ENCODE data around the gene GAS2L1. TPM values are rescaled to one million over a fixed set of nuclear protein-coding genes. Genes with fewer than 3 reads are reported as not detected.

GAS2L1 gene
- total RNA-seq, 1 experiment from 2014 or later: 8.0 TPM

GRCh38 chr22:29335656-29336055 lies 29.2 kb downstream of the GAS2L1 start:
- no peak overlapping the region for H4K91ac ChIP-seq (ENCODE audit: insufficient read length, low read depth, low read length)
- no peak overlapping the region for H2BK5ac ChIP-seq (ENCODE audit: insufficient read length, low read length)
- H2BK15ac ChIP-seq (ENCODE audit: low read depth, low read length): no peak overlapping the region
- no peak for DNase-seq
- no peaks in the 10 kb centered on the region for H3K4me1 ChIP-seq (ENCODE audit: insufficient read depth, low read length)
- H3K27ac ChIP-seq (ENCODE audit: insufficient read length, low read depth, low read length): no peak overlapping the region
- no peak overlapping the region for H3K9ac ChIP-seq (ENCODE audit: extremely low read depth, insufficient read length, low read length)
- peaks cover 3% of the 10 kb centered on the region for H4K20me1 ChIP-seq (ENCODE audit: control insufficient read depth, insufficient read depth, insufficient read length)
- no peak overlapping the region for H2BK120ac ChIP-seq (ENCODE audit: low read depth, low read length, poor library complexity, severe bottlenecking)
- no peak overlapping the region for H2AK5ac ChIP-seq (ENCODE audit: insufficient read length, low read length)
- H3K4me1 Mint-ChIP-seq: peaks cover 2 to 3% of the 10 kb centered on the region in 2 experiments; a peak in 2 of 4 replicates
- H3K36me3 Mint-ChIP-seq (ENCODE audit: insufficient read depth in 1 of 3, low read depth in 3 of 3): peaks cover 19 to 69% (median 53%) of the 10 kb centered on the region in 3 experiments
- H3K23ac ChIP-seq (ENCODE audit: insufficient read length, low read depth, low read length): no peak overlapping the region
- no peak overlapping the region for H3K14ac ChIP-seq (ENCODE audit: insufficient read depth, low read length)
- H3K27me3 ChIP-seq (ENCODE audit: insufficient read depth, low read length): no peaks in the 10 kb centered on the region
- no peaks in the 10 kb centered on the region for H3K9me3 ChIP-seq (ENCODE audit: control insufficient read depth, low read depth, low read length)
- H3K4me3 Mint-ChIP-seq: no peak overlapping the region
- TF ChIP-seq CTCF (conservative IDR thresholded peaks at IDR 0.05): no peak
- no peak overlapping the region for H2BK12ac ChIP-seq (ENCODE audit: insufficient read length, low read depth, low read length)
- no peaks in the 10 kb centered on the region for H3K9me3 Mint-ChIP-seq
- H3K79me2 ChIP-seq (ENCODE audit: insufficient read depth, low read length): no peaks in the 10 kb centered on the region
- no peak overlapping the region for H2AFZ ChIP-seq (ENCODE audit: low read length)
- no peak overlapping the region for H3T11ph ChIP-seq (ENCODE audit: low read length)
- no peak overlapping the region for H3K4me2 ChIP-seq (ENCODE audit: insufficient read depth, insufficient read length, low read length)
- no peak overlapping the region for H3K18ac ChIP-seq (ENCODE audit: insufficient read length, low read depth, low read length)
- no peak overlapping the region for H3K4ac ChIP-seq (ENCODE audit: low read depth, low read length)
- no peaks in the 10 kb centered on the region for H3K27me3 Mint-ChIP-seq (ENCODE audit: low read depth)
- peak overlapping the region in 1 of 3 experiments; percentile 34; a peak in 2 of 7 replicates for H3K27ac Mint-ChIP-seq
- no peak overlapping the region for H4K5ac ChIP-seq (ENCODE audit: insufficient read length, low read depth, low read length)
- WGBS (ENCODE audit: extremely low coverage, insufficient read length, low lambda C conversion rate): no CpG with 5 or more reads among the region's 11 CpGs
- no peaks in the 10 kb centered on the region for H3K79me1 ChIP-seq (ENCODE audit: insufficient read depth, low read depth, low read length, poor library complexity, severe bottlenecking)
- no peak overlapping the region for H2BK20ac ChIP-seq (ENCODE audit: low read depth, low read length, poor library complexity, severe bottlenecking)
- H3K56ac ChIP-seq (ENCODE audit: insufficient read length, low read depth, low read length): no peak overlapping the region
- no peak overlapping the region for H4K8ac ChIP-seq (replicated peaks; ENCODE audit: insufficient read length, low read depth, low read length)
- H3K23me2 ChIP-seq (ENCODE audit: insufficient read length, low read depth, low read length, poor library complexity, severe bottlenecking): no peaks in the 10 kb centered on the region
